Panc1 (cell line): Measurements from ENCODE around the gene MDN1. TPM values are rescaled to one million over a fixed set of nuclear protein-coding genes. Genes with fewer than 3 reads are reported as not detected.

Source experiments
- ATAC-seq: fragments of 200-7000 bp; cut with Tn5 transposase; 2 replicates; pipeline ENCODE4 v1.9.1; 2020; ENCODE audit warnings: mild to moderate bottlenecking, moderate library complexity
- BruUV-seq: library from RNA; stranded (reverse); fragments of 400-500 nt; replicated peaks from 2 replicates; lab custom pipeline; 2021; lab: Mats Ljungman, UMichigan
- CTCF ChIA-PET: fragments of 300-600 bp; sonication (Branson Sonifier 250); formaldehyde crosslinking; loops from one replicate; lab custom pipeline; 2022; ENCODE audit warnings: antibody characterized with exemption; lab: Charles Lee
- POLR2A ChIA-PET: fragments of 300-600 bp; sonication (Branson Sonifier 250); formaldehyde crosslinking; loops from one replicate; lab custom pipeline; 2022; ENCODE audit warnings: antibody characterized with exemption; lab: Charles Lee
- DNase-seq: peaks from one replicate; pipeline ENCODE4 v3.0.0-alpha.2; 2010; ENCODE audit warnings: low read depth, low spot score
- H3K27ac ChIP-seq: 2 replicates; pipeline ENCODE4 v1.5.1; 2011; ENCODE audit warnings: mild to moderate bottlenecking, low read length, inconsistent platforms
- H3K27me3 ChIP-seq: fragments of 200-500 bp; sonication (Bioruptor generic); 2 replicates; pipeline ENCODE4 v1.6.0; 2014; ENCODE audit warnings: low read length, inconsistent platforms; ENCODE audit not compliant: control insufficient read depth, insufficient read depth
- H3K36me3 ChIP-seq: fragments of 200-500 bp; sonication (Bioruptor generic); 2 replicates; pipeline ENCODE4 v1.5.1; 2014; ENCODE audit warnings: inconsistent platforms, mild to moderate bottlenecking, low read length, moderate library complexity; ENCODE audit not compliant: control insufficient read depth, insufficient read depth
- H3K4me1 ChIP-seq: 2 replicates; pipeline ENCODE4 v1.5.1; 2011; ENCODE audit warnings: inconsistent platforms, mild to moderate bottlenecking, low read length, moderate library complexity; ENCODE audit not compliant: control insufficient read depth, insufficient read depth
- H3K4me3 ChIP-seq, 2 experiments: 2 replicates each; pipeline ENCODE4 v1.5.1; 2011 to 2012; ENCODE audit warnings: low read depth in 2 of 2, low read length in 2 of 2, mild to moderate bottlenecking in 2 of 2, inconsistent platforms in 1 of 2, moderate library complexity in 1 of 2
- H3K9me3 ChIP-seq: fragments of 200-500 bp; sonication (Bioruptor generic); 2 replicates; pipeline ENCODE4 v1.5.1; 2014; ENCODE audit warnings: low read depth, mild to moderate bottlenecking, inconsistent platforms, low read length, moderate library complexity; ENCODE audit not compliant: control insufficient read depth, insufficient read depth
- POLR2AphosphoS5 ChIP-seq: IDR thresholded peaks from 2 replicates; pipeline ENCODE4 v1.6.1; 2012; ENCODE audit warnings: mild to moderate bottlenecking, low read depth, low read length, moderate library complexity
- SIN3A ChIP-seq: IDR thresholded peaks from 2 replicates; pipeline ENCODE4 v1.6.1; 2012; ENCODE audit warnings: low read depth, mild to moderate bottlenecking, low read length, moderate library complexity, borderline replicate concordance; ENCODE audit not compliant: insufficient read depth
- TCF7L2 ChIP-seq: IDR thresholded peaks from 2 replicates; pipeline ENCODE4 v1.6.1; 2011; ENCODE audit warnings: mild to moderate bottlenecking, low read depth, low read length, inconsistent platforms
- in situ Hi-C: cut with HindIII; loops from 2 replicates; pipeline ENCODE4 v1.10.0; 2016; ENCODE audit warnings: low sequenced_read_pairs, low pct_unique_long_range_greater_than_20kb
- intact Hi-C: fragments of 100-400 bp; cut with micrococcal nuclease; formaldehyde crosslinking; loops from one replicate; pipeline ENCODE4 v1.10.0; 2022; ENCODE audit not compliant: unreplicated experiment
- total RNA-seq: library from RNA; stranded (reverse); gene quantifications from one replicate; pipeline ENCODE4 v1.2.1, GENCODE V29; 2021; ENCODE audit not compliant: unreplicated experiment
- TF ChIP-seq, protein P1 (sequence below): fragments of 450-650 bp; IDR thresholded peaks from 2 replicates; pipeline ENCODE4 v1.5.1; 2017; ENCODE audit warnings: mild to moderate bottlenecking
- TF ChIP-seq, protein P2 (sequence below), 2 experiments: IDR thresholded peaks; 2 replicates each; pipeline ENCODE4 v1.6.1; 2011 to 2012; ENCODE audit warnings: low read depth in 2 of 2, control low read depth in 1 of 2, low read length in 1 of 2, mild to moderate bottlenecking in 1 of 2, moderate library complexity in 1 of 2; ENCODE audit not compliant: insufficient read depth in 1 of 2

Gene MDN1
- total RNA-seq, 1 experiment from 2014 or later, result 47.8 TPM

DNA sequence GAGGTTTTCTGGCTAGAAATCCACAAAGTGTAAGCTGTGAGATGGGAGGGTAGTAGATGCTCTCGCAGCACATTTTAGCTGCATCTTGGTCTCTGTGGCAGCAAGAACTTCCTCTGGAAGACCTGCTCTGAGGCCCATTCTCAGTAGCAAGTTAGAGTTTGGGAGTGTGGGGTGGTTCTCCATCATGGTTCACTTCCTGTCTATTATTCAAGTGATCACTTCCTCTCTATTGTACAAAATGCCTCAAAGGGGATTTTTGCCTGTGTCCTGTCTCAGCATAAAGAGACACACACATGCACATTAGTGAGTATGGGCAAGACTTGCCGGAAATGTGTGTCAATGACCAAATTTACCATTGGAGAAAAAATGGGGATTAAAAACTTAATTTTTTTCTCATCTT lies 223.5 kb downstream of the MDN1 start:
- TF ChIP-seq, protein P1, sequence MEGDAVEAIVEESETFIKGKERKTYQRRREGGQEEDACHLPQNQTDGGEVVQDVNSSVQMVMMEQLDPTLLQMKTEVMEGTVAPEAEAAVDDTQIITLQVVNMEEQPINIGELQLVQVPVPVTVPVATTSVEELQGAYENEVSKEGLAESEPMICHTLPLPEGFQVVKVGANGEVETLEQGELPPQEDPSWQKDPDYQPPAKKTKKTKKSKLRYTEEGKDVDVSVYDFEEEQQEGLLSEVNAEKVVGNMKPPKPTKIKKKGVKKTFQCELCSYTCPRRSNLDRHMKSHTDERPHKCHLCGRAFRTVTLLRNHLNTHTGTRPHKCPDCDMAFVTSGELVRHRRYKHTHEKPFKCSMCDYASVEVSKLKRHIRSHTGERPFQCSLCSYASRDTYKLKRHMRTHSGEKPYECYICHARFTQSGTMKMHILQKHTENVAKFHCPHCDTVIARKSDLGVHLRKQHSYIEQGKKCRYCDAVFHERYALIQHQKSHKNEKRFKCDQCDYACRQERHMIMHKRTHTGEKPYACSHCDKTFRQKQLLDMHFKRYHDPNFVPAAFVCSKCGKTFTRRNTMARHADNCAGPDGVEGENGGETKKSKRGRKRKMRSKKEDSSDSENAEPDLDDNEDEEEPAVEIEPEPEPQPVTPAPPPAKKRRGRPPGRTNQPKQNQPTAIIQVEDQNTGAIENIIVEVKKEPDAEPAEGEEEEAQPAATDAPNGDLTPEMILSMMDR, result no peak
- TF ChIP-seq SIN3A (no peak), TCF7L2 (no peak), POLR2AphosphoS5 (no peak)
- TF ChIP-seq, protein P2, sequence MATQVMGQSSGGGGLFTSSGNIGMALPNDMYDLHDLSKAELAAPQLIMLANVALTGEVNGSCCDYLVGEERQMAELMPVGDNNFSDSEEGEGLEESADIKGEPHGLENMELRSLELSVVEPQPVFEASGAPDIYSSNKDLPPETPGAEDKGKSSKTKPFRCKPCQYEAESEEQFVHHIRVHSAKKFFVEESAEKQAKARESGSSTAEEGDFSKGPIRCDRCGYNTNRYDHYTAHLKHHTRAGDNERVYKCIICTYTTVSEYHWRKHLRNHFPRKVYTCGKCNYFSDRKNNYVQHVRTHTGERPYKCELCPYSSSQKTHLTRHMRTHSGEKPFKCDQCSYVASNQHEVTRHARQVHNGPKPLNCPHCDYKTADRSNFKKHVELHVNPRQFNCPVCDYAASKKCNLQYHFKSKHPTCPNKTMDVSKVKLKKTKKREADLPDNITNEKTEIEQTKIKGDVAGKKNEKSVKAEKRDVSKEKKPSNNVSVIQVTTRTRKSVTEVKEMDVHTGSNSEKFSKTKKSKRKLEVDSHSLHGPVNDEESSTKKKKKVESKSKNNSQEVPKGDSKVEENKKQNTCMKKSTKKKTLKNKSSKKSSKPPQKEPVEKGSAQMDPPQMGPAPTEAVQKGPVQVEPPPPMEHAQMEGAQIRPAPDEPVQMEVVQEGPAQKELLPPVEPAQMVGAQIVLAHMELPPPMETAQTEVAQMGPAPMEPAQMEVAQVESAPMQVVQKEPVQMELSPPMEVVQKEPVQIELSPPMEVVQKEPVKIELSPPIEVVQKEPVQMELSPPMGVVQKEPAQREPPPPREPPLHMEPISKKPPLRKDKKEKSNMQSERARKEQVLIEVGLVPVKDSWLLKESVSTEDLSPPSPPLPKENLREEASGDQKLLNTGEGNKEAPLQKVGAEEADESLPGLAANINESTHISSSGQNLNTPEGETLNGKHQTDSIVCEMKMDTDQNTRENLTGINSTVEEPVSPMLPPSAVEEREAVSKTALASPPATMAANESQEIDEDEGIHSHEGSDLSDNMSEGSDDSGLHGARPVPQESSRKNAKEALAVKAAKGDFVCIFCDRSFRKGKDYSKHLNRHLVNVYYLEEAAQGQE (IDR thresholded peaks at IDR 0.05; ENCODE audit: insufficient read depth in 1 of 2, low read depth in 2 of 2, low read length in 1 of 2), result no peak
- CTCF ChIA-PET, result no interaction called here
- in situ Hi-C loops (no loop called here), intact Hi-C loops (no loop called here)
- Histone ChIP-seq H3K36me3 (no peaks in the 10 kb centered on the region), H3K4me1 (no peaks in the 10 kb centered on the region), H3K4me3 (no peak overlapping the region), H3K9me3 (no peaks in the 10 kb centered on the region), H3K27me3 (no peaks in the 10 kb centered on the region), H3K27ac (no peak overlapping the region)
- POLR2A ChIA-PET, result no interaction called here
- BruUV-seq, result no TSS peak
- DNase-seq (no peak), ATAC-seq (no peak)

Other genes starting within 250 kb of the MDN1 start
- gene LYRM2, start 181.0 kb downstream of the MDN1 start, total RNA-seq, result 39.4 TPM
- 22.9 TPM for gene CASP8AP2, start 10.1 kb upstream of the MDN1 start, total RNA-seq
- gene GJA10, start 74.7 kb upstream of the MDN1 start, total RNA-seq, result not detected